Activated CD8-positive, alpha-beta T cell treated with anti-CD3 and anti-CD28 coated beads, Interleukin-2, amount 10 ng/mL, durations not matched to agents 7 days and 5 days (primary cell): ENCODE measurements around the gene EFNA1. TPM values are rescaled to one million over a fixed set of nuclear protein-coding genes. Genes with fewer than 3 reads are reported as not detected.
"Not testable (repeated sequence)": the region's sequence is repeated elsewhere in the genome, so short reads cannot be mapped to it uniquely, and the experiment has no call there.

ENCODE experiments used
- ATAC-seq: fragments of 150-1000 bp; cut with Tn5 transposase; one replicate; pipeline ENCODE4 v1.10.0; 2021; ENCODE audit warnings: moderate library complexity
- CTCF ChIA-PET: fragments of 350-600 bp; sonication (Branson Sonifier 250); formaldehyde crosslinking; loops from one replicate; lab custom pipeline; 2021; ENCODE audit warnings: antibody characterized with exemption; lab: Charles Lee
- POLR2A ChIA-PET: fragments of 350-600 bp; sonication (Branson Sonifier 250); formaldehyde crosslinking; loops from one replicate; lab custom pipeline; 2021; ENCODE audit warnings: antibody characterized with exemption; lab: Charles Lee
- DNase-seq: peaks from one replicate; pipeline ENCODE4 v3.0.0-alpha.2; 2020
- H3K27ac Mint-ChIP-seq: one replicate; pipeline ENCODE4 v1.8.0; 2021; ENCODE audit warnings: mild to moderate bottlenecking, mixed read lengths
- H3K27me3 Mint-ChIP-seq: one replicate; pipeline ENCODE4 v1.8.0; 2021; ENCODE audit warnings: low read depth, mixed read lengths
- H3K36me3 Mint-ChIP-seq: one replicate; pipeline ENCODE4 v1.8.0; 2021; ENCODE audit warnings: low read depth, mixed read lengths
- H3K4me1 Mint-ChIP-seq: one replicate; pipeline ENCODE4 v1.8.0; 2021; ENCODE audit warnings: low read depth, mixed read lengths
- H3K4me3 Mint-ChIP-seq: one replicate; pipeline ENCODE4 v1.8.0; 2021; ENCODE audit warnings: mild to moderate bottlenecking, mixed read lengths
- H3K9me3 Mint-ChIP-seq: one replicate; pipeline ENCODE4 v1.8.0; 2022; ENCODE audit warnings: mixed read lengths; ENCODE audit not compliant: insufficient read depth
- total RNA-seq, 2 experiments: library from RNA; stranded (reverse); gene quantifications; one replicate each; pipeline ENCODE4 v1.2.3, GENCODE V29; 2021

The EFNA1 gene
- total RNA-seq, 2 experiments from 2014 or later, result not detected

DNA sequence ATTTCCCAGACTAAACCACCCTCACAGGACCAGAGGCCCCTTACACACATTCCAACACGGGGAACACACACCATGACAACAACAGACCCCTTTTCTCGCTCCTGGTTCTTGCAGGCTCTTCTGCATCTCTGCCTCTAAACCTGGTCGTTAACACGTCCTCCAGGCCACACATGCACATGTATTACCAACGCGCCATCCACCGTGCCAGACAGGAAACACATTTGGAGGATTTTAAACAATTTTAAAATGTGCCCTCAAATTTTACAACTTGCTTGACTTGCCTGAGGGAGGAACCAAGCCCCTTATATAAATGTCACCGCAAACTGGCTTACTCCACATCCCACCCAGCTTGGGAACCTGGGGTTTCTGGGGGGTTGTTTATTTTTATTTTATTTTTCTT, 16.9 kb upstream of the EFNA1 start:
- Mint-ChIP-seq H3K36me3 (no peaks in the 10 kb centered on the region), H3K9me3 (no peaks in the 10 kb centered on the region), H3K27me3 (peaks cover 2% of the 10 kb centered on the region), H3K4me1 (no peaks in the 10 kb centered on the region), H3K27ac (no peak overlapping the region), H3K4me3 (no peak overlapping the region)
- ChIA-PET POLR2A (no interaction called here), CTCF (interaction anchor here (0.6 kb wide), 1 partner anchor 19 kb away, joined by 3 read pairs; no protein-coding TSS in a partner anchor)
- DNase-seq (no peak), ATAC-seq (no peak)

DNA sequence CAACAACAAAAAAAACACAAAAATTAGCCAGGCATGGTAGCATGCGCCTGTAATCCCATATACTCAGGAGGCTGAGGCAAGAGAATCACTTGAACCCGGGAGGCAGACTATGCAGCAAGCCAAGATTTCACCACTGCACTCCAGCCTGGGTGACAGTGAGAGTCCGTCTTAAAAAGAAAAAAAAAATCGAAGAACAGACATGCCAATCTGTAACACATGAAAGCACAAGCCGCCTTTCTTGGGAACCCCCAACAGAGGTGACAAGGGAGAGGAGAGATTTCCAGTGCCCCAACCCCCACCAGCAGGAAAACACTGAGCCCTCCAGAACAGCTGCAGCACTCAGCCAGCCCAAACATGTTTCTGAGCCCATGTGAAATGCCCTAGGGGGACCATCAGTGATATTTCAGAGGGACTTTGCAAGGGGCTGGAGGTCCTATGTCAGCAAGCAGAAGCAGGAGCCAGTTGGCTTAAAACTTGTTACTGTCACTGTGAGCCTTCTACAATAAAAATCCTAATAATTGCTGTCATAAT, 14.2 kb upstream of the EFNA1 start:
- DNase-seq (no peak), ATAC-seq (no peak)
- Mint-ChIP-seq H3K4me1 (no peaks in the 10 kb centered on the region), H3K4me3 (no peak overlapping the region), H3K27me3 (peaks cover 9% of the 10 kb centered on the region), H3K36me3 (no peaks in the 10 kb centered on the region), H3K9me3 (no peaks in the 10 kb centered on the region), H3K27ac (no peak overlapping the region)
- CTCF ChIA-PET, result no interaction called here
- POLR2A ChIA-PET, result no interaction called here

- CTCF ChIA-PET, result interaction anchor here (0.7 to 2.2 kb wide), 5 partner anchors 12 to 57 kb away, joined by 3 to 10 read pairs (median 3); partner anchors contain the start of gene KRTCAP2
- H3K36me3 Mint-ChIP-seq, result no peaks in the 10 kb centered on the region
- ATAC-seq, result no peak
- no peak overlapping the region for H3K4me3 Mint-ChIP-seq
- peaks cover 19% of the 10 kb centered on the region for H3K27me3 Mint-ChIP-seq
- no peaks in the 10 kb centered on the region for H3K9me3 Mint-ChIP-seq
- no peaks in the 10 kb centered on the region for H3K4me1 Mint-ChIP-seq
- POLR2A ChIA-PET, result interaction anchor here (0.6 kb wide), 1 partner anchor 20 kb away, joined by 3 read pairs; no protein-coding TSS in a partner anchor
- no peak overlapping the region for H3K27ac Mint-ChIP-seq
- DNase-seq, result no peak
Measured at GRCh38 chr1:155116113-155116764, 11.4 kb upstream of the EFNA1 start.

DNA sequence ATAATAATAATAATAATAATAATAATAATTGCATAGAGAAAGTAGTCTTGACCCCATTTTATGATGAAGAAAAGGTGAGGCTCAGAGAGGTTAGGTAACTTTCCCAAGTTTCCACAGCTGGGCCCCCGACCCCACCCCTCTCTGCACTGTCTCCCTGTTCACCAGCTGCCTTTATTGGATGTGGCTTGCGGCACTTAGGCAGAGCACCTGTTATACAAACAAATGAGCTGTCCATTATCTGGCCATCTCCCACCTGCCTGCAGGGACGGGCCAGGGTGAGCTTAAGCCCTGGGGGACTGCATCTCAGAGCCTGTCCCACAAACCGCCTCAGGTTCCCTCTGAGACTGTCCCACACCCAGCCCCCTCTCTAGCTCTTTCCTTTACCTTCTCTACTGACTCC, 10.1 kb upstream of the EFNA1 start:
- Mint-ChIP-seq H3K9me3 (no peaks in the 10 kb centered on the region), H3K4me1 (no peaks in the 10 kb centered on the region), H3K27ac (no peak overlapping the region), H3K4me3 (no peak overlapping the region), H3K27me3 (peaks cover 24% of the 10 kb centered on the region), H3K36me3 (no peaks in the 10 kb centered on the region)
- DNase-seq (no peak), ATAC-seq (no peak)
- ChIA-PET CTCF (interaction anchor here (1.0 to 2.2 kb wide), 3 partner anchors 26 to 60 kb away, joined by 3 to 10 read pairs (median 4); no protein-coding TSS in a partner anchor), POLR2A (no interaction called here)

- H3K4me1 Mint-ChIP-seq, DNase-seq, H3K27ac Mint-ChIP-seq, H3K9me3 Mint-ChIP-seq, H3K36me3 Mint-ChIP-seq, H3K4me3 Mint-ChIP-seq, ATAC-seq, POLR2A ChIA-PET: not testable (repeated sequence)
- CTCF ChIA-PET, result interaction anchor here (0.6 to 1.1 kb wide), 3 partner anchors 33 to 59 kb away, joined by 3 to 4 read pairs (median 3); no protein-coding TSS in a partner anchor
- H3K27me3 Mint-ChIP-seq, result peaks cover 24% of the 10 kb centered on the region
Measured at GRCh38 chr1:155118090-155118489, 9.6 kb upstream of the EFNA1 start.

DNA sequence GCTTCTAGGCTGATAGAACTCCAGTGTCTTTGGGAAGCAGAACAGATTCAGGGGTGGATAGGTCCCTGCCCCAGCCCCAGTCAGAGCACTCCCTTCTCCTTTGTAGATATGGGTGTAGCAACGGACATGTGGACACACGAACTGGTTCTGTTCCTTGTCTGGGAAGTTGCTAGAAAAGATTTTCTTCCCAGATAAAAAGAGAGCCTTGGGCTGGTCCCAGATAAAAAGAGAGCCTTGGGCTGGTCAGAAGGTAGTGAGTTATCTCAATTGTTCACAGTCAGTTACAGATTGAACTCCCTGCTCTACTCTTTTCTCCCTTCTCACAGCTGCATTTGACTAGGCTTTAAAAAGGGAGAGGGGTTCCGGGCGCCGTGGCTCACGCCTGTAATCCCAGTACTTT, 7.4 kb upstream of the EFNA1 start:
- CTCF ChIA-PET, result interaction anchor here (1.0 to 2.4 kb wide), 3 partner anchors 29 to 47 kb away, joined by 4 to 10 read pairs (median 7); no protein-coding TSS in a partner anchor
- H3K9me3 Mint-ChIP-seq, result no peaks in the 10 kb centered on the region
- no peaks in the 10 kb centered on the region for H3K36me3 Mint-ChIP-seq
- no peaks in the 10 kb centered on the region for H3K4me1 Mint-ChIP-seq
- H3K27me3 Mint-ChIP-seq, result peaks cover 38% of the 10 kb centered on the region
- no peak overlapping the region for H3K27ac Mint-ChIP-seq
- ATAC-seq, result no peak
- H3K4me3 Mint-ChIP-seq, result no peak overlapping the region
- DNase-seq, result no peak
- POLR2A ChIA-PET, result interaction anchor here (2.3 kb wide), 1 partner anchor 15 kb away, joined by 9 read pairs; the partner anchor contains the start of gene SLC50A1

DNA sequence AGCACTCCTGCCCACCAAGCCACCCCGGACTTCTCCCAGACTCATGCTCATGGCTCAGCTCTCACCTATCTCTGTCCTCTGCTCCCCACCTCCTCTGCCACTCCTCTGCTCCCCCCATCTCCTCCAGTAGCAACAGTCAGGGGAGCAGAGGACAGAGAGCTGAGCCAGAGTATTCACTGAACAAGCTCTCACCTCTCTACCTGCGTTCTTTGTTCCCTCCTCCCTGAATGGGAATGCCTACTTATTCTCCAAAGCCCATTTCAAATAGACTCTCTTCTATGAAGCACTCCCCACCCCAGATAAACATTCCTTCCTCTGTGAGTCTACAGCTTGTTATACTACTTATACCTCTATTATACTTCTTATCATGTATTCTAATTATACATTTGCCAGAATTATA, 6.4 kb upstream of the EFNA1 start:
- ChIA-PET POLR2A (interaction anchor here (2.3 kb wide), 1 partner anchor 14 kb away, joined by 9 read pairs; the partner anchor contains the start of gene SLC50A1), CTCF (interaction anchor here (1.7 to 2.4 kb wide), 3 partner anchors 30 to 52 kb away, joined by 4 to 10 read pairs (median 7); partner anchors contain the start of gene KRTCAP2)
- no peak for ATAC-seq
- Mint-ChIP-seq H3K27me3 (peaks cover 41% of the 10 kb centered on the region), H3K27ac (no peak overlapping the region), H3K4me1 (no peaks in the 10 kb centered on the region), H3K36me3 (no peaks in the 10 kb centered on the region), H3K4me3 (no peak overlapping the region), H3K9me3 (no peaks in the 10 kb centered on the region)
- DNase-seq, result no peak

- no peaks in the 10 kb centered on the region for H3K9me3 Mint-ChIP-seq
- CTCF ChIA-PET, result interaction anchor here (1.0 to 1.8 kb wide), 5 partner anchors 27 to 51 kb away, joined by 3 to 9 read pairs (median 4); partner anchors contain the start of gene KRTCAP2
- no peak for ATAC-seq
Measured at GRCh38 chr1:155122308-155122707, 5.4 kb upstream of the EFNA1 start.

GRCh38 chr1:155123801-155124200, 3.9 kb upstream of the EFNA1 start:
- CTCF ChIA-PET, result interaction anchor here (0.7 to 2.9 kb wide), 3 partner anchors 44 to 62 kb away, joined by 3 to 12 read pairs (median 3); partner anchors contain the start of gene KRTCAP2
- Mint-ChIP-seq H3K9me3 (no peaks in the 10 kb centered on the region), H3K36me3 (no peaks in the 10 kb centered on the region), H3K4me3 (no peak overlapping the region), H3K4me1 (peaks cover 21% of the 10 kb centered on the region), H3K27me3 (peaks cover 57% of the 10 kb centered on the region), H3K27ac (no peak overlapping the region)
- ATAC-seq (no peak), DNase-seq (no peak)
- POLR2A ChIA-PET, result no interaction called here

More at GRCh38 chr1:155122308-155122707, 5.4 kb upstream of the EFNA1 start:
- H3K4me3 Mint-ChIP-seq, result no peak overlapping the region
- POLR2A ChIA-PET, result interaction anchor here (0.9 to 2.3 kb wide), 2 partner anchors 13 to 24 kb away, joined by 3 to 9 read pairs; partner anchors contain the start of gene SLC50A1
- no peaks in the 10 kb centered on the region for H3K36me3 Mint-ChIP-seq
- peaks cover 48% of the 10 kb centered on the region for H3K27me3 Mint-ChIP-seq
- H3K4me1 Mint-ChIP-seq, result peaks cover 8% of the 10 kb centered on the region
- H3K27ac Mint-ChIP-seq, result no peak overlapping the region
- DNase-seq, result no peak

- Mint-ChIP-seq H3K4me3 (no peak overlapping the region), H3K36me3 (no peaks in the 10 kb centered on the region), H3K27ac (no peak overlapping the region), H3K27me3 (peaks cover 59% of the 10 kb centered on the region), H3K4me1 (peaks cover 30% of the 10 kb centered on the region), H3K9me3 (no peaks in the 10 kb centered on the region)
- no peak for ATAC-seq
- CTCF ChIA-PET, result interaction anchor here (0.9 to 2.9 kb wide), 3 partner anchors 43 to 52 kb away, joined by 3 to 12 read pairs (median 4); partner anchors contain the start of gene KRTCAP2
- no peak for DNase-seq
- POLR2A ChIA-PET, result no interaction called here
Measured at GRCh38 chr1:155124503-155125463, 2.9 kb upstream of the EFNA1 start.

DNA sequence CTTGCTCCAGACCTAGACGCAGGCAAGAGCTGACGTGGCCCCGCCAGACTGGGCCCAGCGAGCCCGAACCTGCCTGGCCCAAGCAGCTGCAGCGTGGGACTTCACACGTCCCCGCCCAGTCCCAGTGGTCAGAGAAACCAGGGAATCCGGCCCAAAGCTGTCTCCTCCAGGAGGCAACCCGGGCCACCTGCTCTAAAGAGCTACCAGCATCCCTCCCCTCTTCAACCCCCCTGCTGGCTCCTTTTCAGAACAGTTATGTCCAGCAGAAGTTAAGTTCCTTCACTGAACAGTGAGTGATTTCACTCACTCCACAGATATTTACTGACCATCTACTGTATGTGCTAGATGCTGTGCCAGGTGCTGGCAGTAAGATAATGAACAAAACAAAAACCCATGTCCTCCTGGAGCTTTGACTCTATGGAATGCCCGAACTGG, 2.1 kb upstream of the EFNA1 start:
- DNase-seq, result no peak
- H3K9me3 Mint-ChIP-seq, result no peaks in the 10 kb centered on the region
- CTCF ChIA-PET, result interaction anchor here (1.3 to 2.9 kb wide), 3 partner anchors 34 to 52 kb away, joined by 4 to 12 read pairs (median 4); no protein-coding TSS in a partner anchor
- POLR2A ChIA-PET, result interaction anchor here (0.6 to 0.7 kb wide), 2 partner anchors 9 to 42 kb away, joined by 3 read pairs; no protein-coding TSS in a partner anchor
- H3K36me3 Mint-ChIP-seq, result no peaks in the 10 kb centered on the region
- H3K4me1 Mint-ChIP-seq, result peaks cover 30% of the 10 kb centered on the region
- no peak overlapping the region for H3K4me3 Mint-ChIP-seq
- peaks cover 56% of the 10 kb centered on the region for H3K27me3 Mint-ChIP-seq
- no peak overlapping the region for H3K27ac Mint-ChIP-seq
- no peak for ATAC-seq
